HG02884 (cell line): ENCODE results near the gene UNC50.

Experiments used
- ATAC-seq: cut with Tn5 transposase; IDR thresholded peaks from one replicate; pipeline ENCODE4 v1.9.1; 2021; ENCODE audit warnings: mild to moderate bottlenecking, moderate library complexity; ENCODE audit not compliant: unreplicated experiment

Gene UNC50

DNA sequence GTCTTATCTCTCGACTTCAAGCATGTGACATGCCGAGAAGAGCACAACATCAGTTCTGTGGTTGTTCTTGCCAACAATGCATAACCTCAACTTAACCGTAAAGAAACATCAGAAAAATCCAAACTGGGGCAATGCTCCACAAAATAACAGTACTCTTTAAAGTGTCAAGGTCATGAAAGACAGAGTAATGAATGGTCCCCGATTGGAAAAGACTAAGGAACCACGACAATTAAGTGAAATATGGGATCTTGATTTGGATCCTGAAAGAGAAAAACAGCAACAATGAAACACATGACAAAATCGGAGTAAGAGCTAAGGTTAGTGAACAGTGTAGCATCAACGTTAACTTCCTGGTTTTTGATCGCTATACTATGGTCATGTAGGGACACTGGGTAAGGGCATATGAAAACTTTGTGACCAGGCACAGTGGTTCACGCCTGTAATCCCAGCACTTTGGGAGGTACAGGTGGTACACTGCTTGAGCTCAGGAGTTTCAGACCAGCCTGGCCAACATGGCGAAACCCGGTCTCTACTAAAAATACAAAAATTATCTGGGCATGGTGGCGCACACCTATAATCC is 55.2 kb downstream of the UNC50 start:
- no peak for ATAC-seq

GRCh38 chr2:98664323-98664722 is 55.9 kb downstream of the UNC50 start:
- no peak for ATAC-seq

GRCh38 chr2:98665677-98666076 is 57.3 kb downstream of the UNC50 start:
- no peak for ATAC-seq
